Measurements from ENCODE around the gene SPECC1L. TPM values are rescaled to one million over a fixed set of nuclear protein-coding genes. Genes with fewer than 3 reads are reported as not detected.
A peak's percentile ranks its signal among the peaks of the same experiment; 100 is the strongest.

Gene SPECC1L
- total RNA-seq, 1 donor from 2014 or later: 173 TPM

- Mint-ChIP-seq H3K4me3 (ENCODE audit: unreplicated experiment) (no peak overlapping the region), H3K4me1 (ENCODE audit: low read depth, unreplicated experiment) (peaks cover 11% of the 10 kb centered on the region), H3K36me3 (ENCODE audit: unreplicated experiment) (peaks cover 25% of the 10 kb centered on the region)
These were observed 105.4 kb downstream of the SPECC1L start for GRCh38 chr22:24376002-24376401.

GRCh38 chr22:24376586-24376985, 106.0 kb downstream of the SPECC1L start:
- peaks cover 7% of the 10 kb centered on the region for H3K27me3 Mint-ChIP-seq (ENCODE audit: unreplicated experiment)
- H3K36me3 Mint-ChIP-seq (ENCODE audit: unreplicated experiment): peaks cover 21% of the 10 kb centered on the region
- H3K4me3 Mint-ChIP-seq (ENCODE audit: unreplicated experiment): no peak overlapping the region

More at GRCh38 chr22:24376002-24376401, 105.4 kb downstream of the SPECC1L start:
- Mint-ChIP-seq H3K27ac (ENCODE audit: unreplicated experiment) (no peak overlapping the region), H3K27me3 (ENCODE audit: unreplicated experiment) (peaks cover 7% of the 10 kb centered on the region), H3K9me3 (ENCODE audit: unreplicated experiment) (peaks cover 4% of the 10 kb centered on the region)
- TF ChIP-seq CTCF (IDR thresholded peaks at IDR 0.05; ENCODE audit: partially characterized antibody, unreplicated experiment): no peak
- DNase-seq: no peak

GRCh38 chr22:24379536-24379935, 108.9 kb downstream of the SPECC1L start:
- Mint-ChIP-seq H3K4me1 (ENCODE audit: low read depth, unreplicated experiment) (peaks cover 15% of the 10 kb centered on the region), H3K27ac (ENCODE audit: unreplicated experiment) (peak overlapping the region; percentile 93), H3K36me3 (ENCODE audit: unreplicated experiment) (peaks cover 16% of the 10 kb centered on the region), H3K9me3 (ENCODE audit: unreplicated experiment) (peaks cover 7% of the 10 kb centered on the region), H3K27me3 (ENCODE audit: unreplicated experiment) (peaks cover 6% of the 10 kb centered on the region), H3K4me3 (ENCODE audit: unreplicated experiment) (peak overlapping the region; percentile 34)
- DNase-seq: no peak
- TF ChIP-seq CTCF (IDR thresholded peaks at IDR 0.05; ENCODE audit: partially characterized antibody, unreplicated experiment): no peak

More at GRCh38 chr22:24376586-24376985, 106.0 kb downstream of the SPECC1L start:
- Mint-ChIP-seq H3K4me1 (ENCODE audit: low read depth, unreplicated experiment) (peaks cover 15% of the 10 kb centered on the region), H3K27ac (ENCODE audit: unreplicated experiment) (no peak overlapping the region), H3K9me3 (ENCODE audit: unreplicated experiment) (peaks cover 6% of the 10 kb centered on the region)
- no peak for DNase-seq
- TF ChIP-seq CTCF (IDR thresholded peaks at IDR 0.05; ENCODE audit: partially characterized antibody, unreplicated experiment): no peak

GRCh38 chr22:24380220-24380904, 109.7 kb downstream of the SPECC1L start:
- peaks cover 15% of the 10 kb centered on the region for H3K4me1 Mint-ChIP-seq (ENCODE audit: low read depth, unreplicated experiment)
- peaks cover 9% of the 10 kb centered on the region for H3K36me3 Mint-ChIP-seq (ENCODE audit: unreplicated experiment)
- peak; percentile 33 for DNase-seq
- peaks cover 8% of the 10 kb centered on the region for H3K9me3 Mint-ChIP-seq (ENCODE audit: unreplicated experiment)
- TF ChIP-seq CTCF (IDR thresholded peaks at IDR 0.05; ENCODE audit: partially characterized antibody, unreplicated experiment): no peak
- peaks cover 6% of the 10 kb centered on the region for H3K27me3 Mint-ChIP-seq (ENCODE audit: unreplicated experiment)
- H3K4me3 Mint-ChIP-seq (ENCODE audit: unreplicated experiment): peak overlapping the region; percentile 42
- peak overlapping the region; percentile 93 for H3K27ac Mint-ChIP-seq (ENCODE audit: unreplicated experiment)

- no peak overlapping the region for H3K4me3 Mint-ChIP-seq (ENCODE audit: unreplicated experiment)
- H3K27ac Mint-ChIP-seq (ENCODE audit: unreplicated experiment): peak overlapping the region; percentile 93
- no peak for DNase-seq
- peaks cover 15% of the 10 kb centered on the region for H3K4me1 Mint-ChIP-seq (ENCODE audit: low read depth, unreplicated experiment)
- peaks cover 8% of the 10 kb centered on the region for H3K9me3 Mint-ChIP-seq (ENCODE audit: unreplicated experiment)
- no peak for TF ChIP-seq CTCF (IDR thresholded peaks at IDR 0.05; ENCODE audit: partially characterized antibody, unreplicated experiment)
- H3K36me3 Mint-ChIP-seq (ENCODE audit: unreplicated experiment): peaks cover 9% of the 10 kb centered on the region
- peaks cover 6% of the 10 kb centered on the region for H3K27me3 Mint-ChIP-seq (ENCODE audit: unreplicated experiment)
These were observed 110.2 kb downstream of the SPECC1L start for GRCh38 chr22:24380905-24381230.

Measured in glutamatergic neuron (in vitro differentiated cells).